Astrocyte of the cerebellum (primary cell): Measurements from ENCODE around the gene FAAP100.
A peak's percentile ranks its signal among the peaks of the same experiment; 100 is the strongest.

ENCODE experiments used
- DNase-seq: peaks from one replicate; pipeline ENCODE4 v3.0.0-alpha.2; 2011; ENCODE audit warnings: low read depth
- H3K4me3 ChIP-seq: 2 replicates; pipeline ENCODE4 v1.5.1; 2011; ENCODE audit warnings: mild to moderate bottlenecking, low read depth, low read length, moderate library complexity
- in situ Hi-C: cut with HindIII; loops from 2 replicates; pipeline ENCODE4 v1.10.0; 2017; ENCODE audit warnings: low sequenced_read_pairs
- TF ChIP-seq, protein P1 (sequence below): IDR thresholded peaks from 2 replicates; pipeline ENCODE4 v1.5.1; 2012; ENCODE audit warnings: low read length, low read depth, moderate library complexity, mild to moderate bottlenecking; ENCODE audit errors: missing control alignments

FAAP100 gene

DNA sequence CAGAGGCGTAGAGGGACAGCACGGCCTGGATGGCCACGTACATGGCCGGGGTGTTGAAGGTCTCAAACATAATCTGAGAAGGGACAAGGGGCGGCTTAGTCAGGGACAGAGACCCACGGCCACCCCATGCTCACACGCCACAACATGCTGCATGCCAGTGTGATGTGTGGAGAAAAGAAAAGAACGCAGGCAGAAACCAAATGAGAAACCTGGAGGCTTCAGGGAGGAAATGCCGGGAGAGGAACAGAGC, 40.7 kb downstream of the FAAP100 start:
- H3K4me3 ChIP-seq, result peak overlapping the region; percentile 97
- no peak for DNase-seq
- in situ Hi-C loops, result loop anchor here (5.0 kb wide), 1 partner anchor 109 kb away; no protein-coding TSS in a partner anchor
- TF ChIP-seq, protein P1, sequence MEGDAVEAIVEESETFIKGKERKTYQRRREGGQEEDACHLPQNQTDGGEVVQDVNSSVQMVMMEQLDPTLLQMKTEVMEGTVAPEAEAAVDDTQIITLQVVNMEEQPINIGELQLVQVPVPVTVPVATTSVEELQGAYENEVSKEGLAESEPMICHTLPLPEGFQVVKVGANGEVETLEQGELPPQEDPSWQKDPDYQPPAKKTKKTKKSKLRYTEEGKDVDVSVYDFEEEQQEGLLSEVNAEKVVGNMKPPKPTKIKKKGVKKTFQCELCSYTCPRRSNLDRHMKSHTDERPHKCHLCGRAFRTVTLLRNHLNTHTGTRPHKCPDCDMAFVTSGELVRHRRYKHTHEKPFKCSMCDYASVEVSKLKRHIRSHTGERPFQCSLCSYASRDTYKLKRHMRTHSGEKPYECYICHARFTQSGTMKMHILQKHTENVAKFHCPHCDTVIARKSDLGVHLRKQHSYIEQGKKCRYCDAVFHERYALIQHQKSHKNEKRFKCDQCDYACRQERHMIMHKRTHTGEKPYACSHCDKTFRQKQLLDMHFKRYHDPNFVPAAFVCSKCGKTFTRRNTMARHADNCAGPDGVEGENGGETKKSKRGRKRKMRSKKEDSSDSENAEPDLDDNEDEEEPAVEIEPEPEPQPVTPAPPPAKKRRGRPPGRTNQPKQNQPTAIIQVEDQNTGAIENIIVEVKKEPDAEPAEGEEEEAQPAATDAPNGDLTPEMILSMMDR, result no peak

DNA sequence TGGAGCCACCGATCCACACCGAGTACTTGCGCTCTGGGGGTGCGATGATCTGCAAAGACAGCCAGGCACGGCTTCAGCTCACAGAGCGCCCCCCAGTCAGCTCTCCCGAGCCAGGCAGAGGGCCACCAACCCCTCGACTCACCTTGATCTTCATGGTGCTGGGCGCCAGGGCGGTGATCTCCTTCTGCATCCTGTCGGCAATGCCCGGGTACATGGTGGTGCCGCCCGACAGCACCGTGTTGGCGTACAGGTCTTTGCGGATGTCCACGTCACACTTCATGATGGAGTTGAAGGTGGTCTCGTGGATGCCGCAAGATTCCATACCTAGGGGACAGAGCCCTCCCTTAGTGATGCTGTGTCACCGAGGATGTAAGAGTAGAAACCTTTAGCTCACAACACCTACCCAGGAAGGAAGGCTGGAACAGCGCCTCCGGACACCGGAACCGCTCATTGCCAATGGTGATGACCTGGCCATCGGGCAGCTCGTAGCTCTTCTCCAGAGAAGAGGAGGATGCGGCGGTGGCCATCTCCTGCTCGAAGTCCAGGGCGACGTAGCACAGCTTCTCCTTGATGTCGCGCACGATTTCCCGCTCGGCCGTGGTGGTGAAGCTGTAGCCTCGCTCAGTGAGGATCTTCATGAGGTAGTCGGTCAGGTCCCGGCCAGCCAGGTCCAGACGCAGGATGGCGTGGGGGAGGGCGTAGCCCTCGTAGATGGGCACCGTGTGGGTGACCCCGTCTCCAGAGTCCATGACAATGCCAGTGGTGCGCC, 41.2 kb downstream of the FAAP100 start:
- peak overlapping the region; percentile 97 for H3K4me3 ChIP-seq
- TF ChIP-seq, protein P1, result no peak
- in situ Hi-C loops, result loop anchor here (5.0 kb wide), 1 partner anchor 109 kb away; no protein-coding TSS in a partner anchor
- DNase-seq, result no peak

DNA sequence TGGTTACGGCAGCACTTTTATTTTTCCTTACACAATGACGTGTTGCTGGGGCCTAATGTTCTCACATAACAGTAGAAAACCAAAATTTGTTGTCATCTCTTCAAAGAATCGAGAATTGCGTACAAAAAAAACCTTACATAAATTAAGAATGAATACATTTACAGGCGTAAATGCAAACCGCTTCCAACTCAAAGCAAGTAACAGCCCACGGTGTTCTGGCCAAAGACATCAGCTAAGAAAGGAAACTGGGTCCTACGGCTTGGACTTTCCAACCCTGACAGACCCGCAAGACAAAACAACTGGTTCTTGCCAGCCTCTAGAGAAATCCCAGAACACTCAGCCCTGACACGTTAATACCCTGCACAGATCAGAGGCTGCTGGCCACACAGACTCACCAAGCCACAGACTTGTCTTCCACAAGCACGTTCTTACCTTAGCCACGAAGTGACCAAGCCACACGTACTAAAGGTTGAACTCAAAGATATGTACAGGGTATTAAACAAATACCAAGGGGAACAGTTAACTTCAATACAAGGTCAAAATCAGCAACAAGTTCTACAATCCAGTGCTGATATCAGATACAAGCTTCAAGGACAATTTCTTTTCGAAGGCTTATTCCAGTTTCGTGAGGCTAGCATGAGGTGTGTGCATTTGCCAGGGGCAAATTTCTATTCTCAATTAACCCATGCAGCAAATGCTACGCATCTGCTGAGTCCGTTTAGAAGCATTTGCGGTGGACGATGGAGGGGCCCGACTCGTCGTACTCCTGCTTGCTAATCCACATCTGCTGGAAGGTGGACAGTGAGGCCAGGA, 42.0 kb downstream of the FAAP100 start:
- peak overlapping the region; percentile 97 for H3K4me3 ChIP-seq
- DNase-seq, result no peak
- in situ Hi-C loops, result loop anchor here (5.0 kb wide), 1 partner anchor 108 kb away; no protein-coding TSS in a partner anchor
- TF ChIP-seq, protein P1, result no peak

DNA sequence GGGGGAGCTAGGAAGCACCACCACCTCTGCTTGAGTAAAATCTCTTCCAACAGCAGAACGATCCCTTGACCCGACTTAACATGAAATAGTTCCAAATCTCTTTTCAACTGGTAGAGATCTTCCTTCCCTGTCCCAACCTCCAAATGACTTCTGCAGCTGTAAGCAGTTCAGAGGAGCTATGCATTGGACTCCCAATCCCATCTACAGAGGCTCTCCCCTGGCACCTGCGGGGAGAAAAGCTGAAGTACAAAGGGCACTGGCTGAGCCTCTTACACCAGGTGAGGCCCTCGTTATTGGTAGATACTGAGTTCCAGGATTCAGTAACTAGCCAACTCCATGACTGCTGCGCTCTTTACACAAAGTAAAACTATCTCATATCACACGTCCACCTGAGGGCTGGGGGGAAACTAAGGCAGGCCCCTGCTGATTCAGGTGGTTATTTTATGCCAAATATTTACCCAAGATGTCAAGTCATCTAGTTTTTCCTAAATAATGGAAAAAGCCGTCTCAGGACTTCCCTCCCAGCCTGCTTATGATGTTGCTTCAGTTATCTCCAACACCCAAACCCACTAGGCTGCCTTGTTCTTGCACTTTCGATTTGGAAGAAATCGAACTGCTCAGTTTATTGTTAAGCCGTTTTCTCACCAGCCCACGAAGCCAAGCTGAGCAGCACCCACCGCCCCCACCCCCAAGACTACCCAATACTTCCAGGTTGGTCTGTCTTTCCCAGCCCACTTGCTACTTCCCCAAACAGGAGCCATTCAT, 42.8 kb downstream of the FAAP100 start:
- in situ Hi-C loops, result no loop called here
- no peak for DNase-seq
- H3K4me3 ChIP-seq, result peak overlapping the region; percentile 97
- TF ChIP-seq, protein P1, result no peak

DNA sequence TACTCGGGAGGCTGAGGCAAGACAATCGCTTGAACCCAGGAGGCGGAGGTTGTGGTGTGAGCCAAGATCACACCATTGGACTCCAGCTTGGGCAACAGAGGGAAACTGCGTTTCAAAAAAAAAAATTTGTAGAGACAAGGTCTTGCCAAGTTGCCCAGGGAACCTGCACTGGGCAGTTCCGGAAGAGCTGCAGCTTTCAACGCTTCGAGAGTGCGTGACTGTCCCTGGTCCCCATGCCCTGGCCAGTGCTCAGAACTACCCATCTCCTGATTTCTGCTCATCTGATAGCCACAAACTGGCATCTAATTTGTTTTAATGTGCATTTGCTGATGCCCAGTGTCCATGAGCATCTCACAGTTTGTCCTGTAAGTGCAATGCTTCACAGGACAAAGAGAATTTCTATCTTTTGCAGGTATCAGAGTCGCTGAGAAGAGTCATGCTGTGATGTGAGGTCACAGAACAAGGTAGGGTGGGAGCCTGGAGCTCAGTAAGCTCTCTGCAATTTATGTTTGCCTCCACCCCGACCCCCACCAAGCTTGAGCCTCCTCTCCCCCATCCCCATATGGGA, 43.4 kb downstream of the FAAP100 start:
- in situ Hi-C loops, result no loop called here
- H3K4me3 ChIP-seq, result peak overlapping the region; percentile 97

More for the DNA sequence above, 43.4 kb downstream of the FAAP100 start:
- TF ChIP-seq, protein P1, result no peak
- no peak for DNase-seq
